HepG2 (cell line): ENCODE data around the gene MESD. TPM values are rescaled to one million over a fixed set of nuclear protein-coding genes. Genes with fewer than 3 reads are reported as not detected.

Experiments
- ATF7-NPFF ChIP-seq: sonication (generic); formaldehyde crosslinking; IDR thresholded peaks from 2 replicates; pipeline ENCODE4 v1.8.1; 2023; ENCODE audit warnings: mild to moderate bottlenecking, low read depth, missing genetic modification reagents, moderate library complexity
- CEBPG ChIP-seq: IDR thresholded peaks from 2 replicates; pipeline ENCODE4 v1.6.1; 2016
- HOXD1 ChIP-seq: sonication (generic); formaldehyde crosslinking; IDR thresholded peaks from 2 replicates; pipeline ENCODE4 v1.5.0; 2020; ENCODE audit warnings: missing genetic modification reagents
- NCOA2 ChIP-seq: sonication (generic); formaldehyde crosslinking; IDR thresholded peaks from 2 replicates; pipeline ENCODE4 v1.8.0; 2022; ENCODE audit warnings: inconsistent platforms
- NFRKB ChIP-seq: fragments of 450-650 bp; IDR thresholded peaks from 2 replicates; pipeline ENCODE4 v1.6.1; 2017
- PHF8 ChIP-seq: sonication (generic); formaldehyde crosslinking; IDR thresholded peaks from 2 replicates; pipeline ENCODE4 v1.5.0; 2020; ENCODE audit warnings: missing genetic modification reagents
- RFXANK ChIP-seq: IDR thresholded peaks from 2 replicates; pipeline ENCODE4 v1.6.1; 2016
- SCMH1 ChIP-seq: sonication (generic); formaldehyde crosslinking; IDR thresholded peaks from 2 replicates; pipeline ENCODE4 v1.9.0; 2021; ENCODE audit warnings: missing genetic modification reagents, mild to moderate bottlenecking, borderline replicate concordance
- YY1 ChIP-seq: IDR thresholded peaks from 2 replicates; pipeline ENCODE4 v1.6.1; 2011; ENCODE audit warnings: low read length, low read depth, moderate library complexity, mild to moderate bottlenecking; ENCODE audit not compliant: insufficient read depth, insufficient replicate concordance
- ZFX ChIP-seq: sonication (generic); formaldehyde crosslinking; IDR thresholded peaks from 2 replicates; pipeline ENCODE4 v1.4.0; 2020; ENCODE audit warnings: mild to moderate bottlenecking, low read depth, missing genetic modification reagents, moderate library complexity
- ZNF256 ChIP-seq: sonication (generic); formaldehyde crosslinking; conservative IDR thresholded peaks from 2 replicates; pipeline ENCODE4 v1.4.0; 2020; ENCODE audit warnings: missing genetic modification reagents
- ZNF331 ChIP-seq: sonication (generic); formaldehyde crosslinking; IDR thresholded peaks from 2 replicates; pipeline ENCODE4 v1.4.0; 2020; ENCODE audit warnings: missing genetic modification reagents
- ZSCAN12 ChIP-seq: sonication (generic); formaldehyde crosslinking; IDR thresholded peaks from 2 replicates; pipeline ENCODE4 v1.9.0; 2021; ENCODE audit warnings: mild to moderate bottlenecking, missing genetic modification reagents
- polyA plus RNA-seq, 8 experiments: library from polyadenylated mRNA; depleted of rRNA in 3 of 8; stranded (reverse) in 7 of 8; unstranded in 1 of 8; fragments of >200 nt; fragmentation: Illumina TruSeq in 4 of 8; extraction: Trizol in 4 of 8; gene quantifications; 2 replicates each; pipeline versions ENCODE4 v1.2.1 to v1.2.3, GENCODE V29; 2011 to 2016; ENCODE audit warnings: low read depth in 4 of 8, missing spikeins in 1 of 8, mixed read lengths in 1 of 8; ENCODE audit not compliant: insufficient read depth in 1 of 8
- total RNA-seq, 5 experiments: library from RNA; depleted of rRNA; stranded (reverse); fragments of >200 nt; fragmentation: Illumina TruSeq; extraction: Trizol; gene quantifications; 2 replicates each; pipeline ENCODE4 v1.2.3, GENCODE V29; 2016; ENCODE audit warnings: low read depth in 1 of 5
- TF ChIP-seq, protein P1 (sequence below): sonication (generic); formaldehyde crosslinking; conservative IDR thresholded peaks from 2 replicates; pipeline ENCODE4 v1.8.0; 2022; ENCODE audit warnings: low read depth, missing genetic modification reagents
- TF ChIP-seq, protein P2 (sequence below): sonication (generic); formaldehyde crosslinking; IDR thresholded peaks from 2 replicates; pipeline ENCODE4 v1.4.0; 2020; ENCODE audit warnings: missing genetic modification reagents
- TF ChIP-seq, protein P3 (sequence below): sonication (generic); formaldehyde crosslinking; IDR thresholded peaks from 2 replicates; pipeline ENCODE4 v1.5.0; 2020; ENCODE audit warnings: missing genetic modification reagents
- TF ChIP-seq, protein P4 (sequence below): sonication (generic); formaldehyde crosslinking; IDR thresholded peaks from 2 replicates; pipeline ENCODE4 v1.5.0; 2020; ENCODE audit warnings: missing genetic modification reagents, mild to moderate bottlenecking, borderline replicate concordance
- TF ChIP-seq, protein P5 (sequence below): IDR thresholded peaks from 2 replicates; pipeline ENCODE4 v1.6.1; 2018; ENCODE audit warnings: missing genetic modification reagents, mild to moderate bottlenecking, missing compliant biosample characterization

Gene MESD
- total and polyA plus RNA-seq, 2 of the 13 experiments (the other 11 are each of a cell fraction or from before 2014, with no cell fraction given): 18.0 to 46.2 TPM

DNA sequence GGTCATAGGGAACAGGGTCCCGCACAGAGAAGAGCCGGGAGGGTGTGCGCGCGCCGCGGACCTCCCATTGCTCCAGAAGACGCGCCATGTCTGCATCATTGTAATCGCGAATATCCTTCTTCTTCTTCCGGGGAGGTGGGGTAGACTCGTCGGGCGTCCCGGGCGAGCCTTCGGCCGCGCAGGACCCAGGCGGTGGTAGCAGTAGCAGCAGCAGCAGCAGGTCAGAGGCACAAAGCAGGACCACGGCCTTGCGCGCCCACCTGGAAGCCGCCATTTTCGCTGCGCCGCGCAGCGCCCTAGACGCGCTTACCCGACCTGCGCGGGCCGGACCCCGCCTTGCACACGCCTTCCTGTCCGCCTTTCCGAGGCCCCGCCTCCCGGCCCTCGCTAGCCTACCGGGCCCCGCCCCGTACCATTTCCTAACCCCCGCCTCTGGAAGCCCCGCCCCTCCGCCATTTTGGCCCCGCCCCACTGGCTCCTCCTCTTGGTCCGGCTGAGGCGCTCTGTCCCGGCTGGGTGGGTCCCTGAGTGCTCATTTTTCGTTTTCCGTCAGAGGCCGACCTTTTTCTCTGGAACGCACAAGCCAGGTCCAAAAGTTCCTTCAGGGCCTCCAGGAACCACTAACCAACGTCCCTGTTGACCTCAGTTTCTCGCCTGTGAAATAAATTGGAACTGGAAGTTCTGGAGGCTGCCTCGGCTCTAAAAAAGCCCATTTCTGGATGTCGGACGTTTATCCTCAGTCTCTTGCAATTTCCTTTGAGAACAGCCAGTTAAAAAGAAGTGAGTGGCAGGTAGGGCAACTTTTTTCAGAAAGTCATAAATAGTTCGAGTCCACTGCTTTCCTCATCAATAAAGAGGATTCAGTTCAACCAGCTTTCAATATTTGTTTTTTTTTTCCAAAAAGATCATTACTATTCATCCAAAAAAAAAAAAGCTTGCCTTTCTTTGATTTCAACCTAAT is at the start of gene MESD (continued):
- TF ChIP-seq, protein P1, sequence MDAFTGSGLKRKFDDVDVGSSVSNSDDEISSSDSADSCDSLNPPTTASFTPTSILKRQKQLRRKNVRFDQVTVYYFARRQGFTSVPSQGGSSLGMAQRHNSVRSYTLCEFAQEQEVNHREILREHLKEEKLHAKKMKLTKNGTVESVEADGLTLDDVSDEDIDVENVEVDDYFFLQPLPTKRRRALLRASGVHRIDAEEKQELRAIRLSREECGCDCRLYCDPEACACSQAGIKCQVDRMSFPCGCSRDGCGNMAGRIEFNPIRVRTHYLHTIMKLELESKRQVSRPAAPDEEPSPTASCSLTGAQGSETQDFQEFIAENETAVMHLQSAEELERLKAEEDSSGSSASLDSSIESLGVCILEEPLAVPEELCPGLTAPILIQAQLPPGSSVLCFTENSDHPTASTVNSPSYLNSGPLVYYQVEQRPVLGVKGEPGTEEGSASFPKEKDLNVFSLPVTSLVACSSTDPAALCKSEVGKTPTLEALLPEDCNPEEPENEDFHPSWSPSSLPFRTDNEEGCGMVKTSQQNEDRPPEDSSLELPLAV (CRISPR knock-in tag): no peak
- TF ChIP-seq ZNF331 (CRISPR knock-in tag) (peak; percentile 40; the same call in 1 of the 2 replicates), ZFX (CRISPR knock-in tag) (peak; percentile 93), CEBPG (CRISPR knock-in tag) (peak; percentile 38; the same call in 1 of the 2 replicates), RFXANK (CRISPR knock-in tag) (0 out of 2 replicates have a peak, but pooled peaks have one; percentile 55), PHF8 (CRISPR knock-in tag) (peak; percentile 94), HOXD1 (CRISPR knock-in tag) (0 out of 2 replicates have a peak, but pooled peaks have one; percentile 23), ZSCAN12 (CRISPR knock-in tag) (no peak), NCOA2 (CRISPR knock-in tag) (no peak), NFRKB (0 out of 2 replicates have a peak, but pooled peaks have one; percentile 47), ATF7-NPFF (peak; percentile 26; the same call in 1 of the 2 replicates), YY1 (peak; percentile 95), ZNF256 (CRISPR knock-in tag) (no peak), SCMH1 (CRISPR knock-in tag) (no peak)
- TF ChIP-seq, protein P2, sequence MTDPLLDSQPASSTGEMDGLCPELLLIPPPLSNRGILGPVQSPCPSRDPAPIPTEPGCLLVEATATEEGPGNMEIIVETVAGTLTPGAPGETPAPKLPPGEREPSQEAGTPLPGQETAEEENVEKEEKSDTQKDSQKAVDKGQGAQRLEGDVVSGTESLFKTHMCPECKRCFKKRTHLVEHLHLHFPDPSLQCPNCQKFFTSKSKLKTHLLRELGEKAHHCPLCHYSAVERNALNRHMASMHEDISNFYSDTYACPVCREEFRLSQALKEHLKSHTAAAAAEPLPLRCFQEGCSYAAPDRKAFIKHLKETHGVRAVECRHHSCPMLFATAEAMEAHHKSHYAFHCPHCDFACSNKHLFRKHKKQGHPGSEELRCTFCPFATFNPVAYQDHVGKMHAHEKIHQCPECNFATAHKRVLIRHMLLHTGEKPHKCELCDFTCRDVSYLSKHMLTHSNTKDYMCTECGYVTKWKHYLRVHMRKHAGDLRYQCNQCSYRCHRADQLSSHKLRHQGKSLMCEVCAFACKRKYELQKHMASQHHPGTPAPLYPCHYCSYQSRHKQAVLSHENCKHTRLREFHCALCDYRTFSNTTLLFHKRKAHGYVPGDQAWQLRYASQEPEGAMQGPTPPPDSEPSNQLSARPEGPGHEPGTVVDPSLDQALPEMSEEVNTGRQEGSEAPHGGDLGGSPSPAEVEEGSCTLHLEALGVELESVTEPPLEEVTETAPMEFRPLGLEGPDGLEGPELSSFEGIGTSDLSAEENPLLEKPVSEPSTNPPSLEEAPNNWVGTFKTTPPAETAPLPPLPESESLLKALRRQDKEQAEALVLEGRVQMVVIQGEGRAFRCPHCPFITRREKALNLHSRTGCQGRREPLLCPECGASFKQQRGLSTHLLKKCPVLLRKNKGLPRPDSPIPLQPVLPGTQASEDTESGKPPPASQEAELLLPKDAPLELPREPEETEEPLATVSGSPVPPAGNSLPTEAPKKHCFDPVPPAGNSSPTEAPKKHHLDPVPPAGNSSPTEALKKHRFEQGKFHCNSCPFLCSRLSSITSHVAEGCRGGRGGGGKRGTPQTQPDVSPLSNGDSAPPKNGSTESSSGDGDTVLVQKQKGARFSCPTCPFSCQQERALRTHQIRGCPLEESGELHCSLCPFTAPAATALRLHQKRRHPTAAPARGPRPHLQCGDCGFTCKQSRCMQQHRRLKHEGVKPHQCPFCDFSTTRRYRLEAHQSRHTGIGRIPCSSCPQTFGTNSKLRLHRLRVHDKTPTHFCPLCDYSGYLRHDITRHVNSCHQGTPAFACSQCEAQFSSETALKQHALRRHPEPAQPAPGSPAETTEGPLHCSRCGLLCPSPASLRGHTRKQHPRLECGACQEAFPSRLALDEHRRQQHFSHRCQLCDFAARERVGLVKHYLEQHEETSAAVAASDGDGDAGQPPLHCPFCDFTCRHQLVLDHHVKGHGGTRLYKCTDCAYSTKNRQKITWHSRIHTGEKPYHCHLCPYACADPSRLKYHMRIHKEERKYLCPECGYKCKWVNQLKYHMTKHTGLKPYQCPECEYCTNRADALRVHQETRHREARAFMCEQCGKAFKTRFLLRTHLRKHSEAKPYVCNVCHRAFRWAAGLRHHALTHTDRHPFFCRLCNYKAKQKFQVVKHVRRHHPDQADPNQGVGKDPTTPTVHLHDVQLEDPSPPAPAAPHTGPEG: peak; percentile 91
- TF ChIP-seq, protein P3, sequence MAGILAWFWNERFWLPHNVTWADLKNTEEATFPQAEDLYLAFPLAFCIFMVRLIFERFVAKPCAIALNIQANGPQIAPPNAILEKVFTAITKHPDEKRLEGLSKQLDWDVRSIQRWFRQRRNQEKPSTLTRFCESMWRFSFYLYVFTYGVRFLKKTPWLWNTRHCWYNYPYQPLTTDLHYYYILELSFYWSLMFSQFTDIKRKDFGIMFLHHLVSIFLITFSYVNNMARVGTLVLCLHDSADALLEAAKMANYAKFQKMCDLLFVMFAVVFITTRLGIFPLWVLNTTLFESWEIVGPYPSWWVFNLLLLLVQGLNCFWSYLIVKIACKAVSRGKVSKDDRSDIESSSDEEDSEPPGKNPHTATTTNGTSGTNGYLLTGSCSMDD (CRISPR knock-in tag): no peak
- TF ChIP-seq, protein P4, sequence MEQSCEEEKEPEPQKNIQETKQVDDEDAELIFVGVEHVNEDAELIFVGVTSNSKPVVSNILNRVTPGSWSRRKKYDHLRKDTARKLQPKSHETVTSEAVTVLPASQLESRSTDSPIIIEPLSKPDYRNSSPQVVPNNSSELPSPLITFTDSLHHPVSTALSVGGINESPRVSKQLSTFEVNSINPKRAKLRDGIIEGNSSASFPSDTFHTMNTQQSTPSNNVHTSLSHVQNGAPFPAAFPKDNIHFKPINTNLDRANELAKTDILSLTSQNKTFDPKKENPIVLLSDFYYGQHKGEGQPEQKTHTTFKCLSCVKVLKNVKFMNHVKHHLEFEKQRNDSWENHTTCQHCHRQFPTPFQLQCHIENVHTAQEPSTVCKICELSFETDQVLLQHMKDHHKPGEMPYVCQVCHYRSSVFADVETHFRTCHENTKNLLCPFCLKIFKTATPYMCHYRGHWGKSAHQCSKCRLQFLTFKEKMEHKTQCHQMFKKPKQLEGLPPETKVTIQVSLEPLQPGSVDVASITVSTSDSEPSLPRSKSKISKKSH (CRISPR knock-in tag): no peak
- TF ChIP-seq, protein P5, sequence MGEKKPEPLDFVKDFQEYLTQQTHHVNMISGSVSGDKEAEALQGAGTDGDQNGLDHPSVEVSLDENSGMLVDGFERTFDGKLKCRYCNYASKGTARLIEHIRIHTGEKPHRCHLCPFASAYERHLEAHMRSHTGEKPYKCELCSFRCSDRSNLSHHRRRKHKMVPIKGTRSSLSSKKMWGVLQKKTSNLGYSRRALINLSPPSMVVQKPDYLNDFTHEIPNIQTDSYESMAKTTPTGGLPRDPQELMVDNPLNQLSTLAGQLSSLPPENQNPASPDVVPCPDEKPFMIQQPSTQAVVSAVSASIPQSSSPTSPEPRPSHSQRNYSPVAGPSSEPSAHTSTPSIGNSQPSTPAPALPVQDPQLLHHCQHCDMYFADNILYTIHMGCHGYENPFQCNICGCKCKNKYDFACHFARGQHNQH (CRISPR knock-in tag): 0 out of 2 replicates have a peak, but pooled peaks have one; percentile 34
